ENCODE measurements around the gene HOXA2. TPM values are rescaled to one million over a fixed set of nuclear protein-coding genes. Genes with fewer than 3 reads are reported as not detected.
A peak's percentile ranks its signal among the peaks of the same experiment; 100 is the strongest.

HOXA2 gene
- total and polyA plus RNA-seq, 2 of the 8 experiments (the other 6 are each of a cell fraction or from before 2014, with no cell fraction given) = not detected

- no peak overlapping the region; the same call in 1 of the 2 replicates for H4K8ac ChIP-seq (ENCODE audit: extremely low read depth, insufficient read depth, low read length)
- FAIRE-seq = no peak
- H3K23ac ChIP-seq (ENCODE audit: insufficient read length) = no peak overlapping the region
- no peak overlapping the region for H3K18ac ChIP-seq (ENCODE audit: extremely low read depth, low read length)
- H2BK20ac ChIP-seq (ENCODE audit: low read length) = no peak overlapping the region
- peaks cover 9% of the 10 kb centered on the region for H3K23me2 ChIP-seq (ENCODE audit: low read depth, low read length)
- no peak overlapping the region for H3K4ac ChIP-seq (replicated peaks; ENCODE audit: insufficient read length, low read depth, low read length)
- no peak overlapping the region for H2BK12ac ChIP-seq (ENCODE audit: low read depth, low read length)
- no peaks in the 10 kb centered on the region for H3K79me1 ChIP-seq (ENCODE audit: low read depth, low read length)
- no peak overlapping the region for H3K27ac ChIP-seq (ENCODE audit: low read depth, low read length)
- WGBS, 2 experiments (ENCODE audit: extremely low coverage in 1 of 2, insufficient coverage in 1 of 2, insufficient read length in 1 of 2, insufficient replicate concordance in 2 of 2, low coverage in 1 of 2, low lambda C conversion rate in 2 of 2, missing lambda C conversion rate in 1 of 2) = 14% methylated on average over 13 of the region's 30 CpGs; no CpG with 5 or more reads in 1 of the 2 experiments
- H2BK15ac ChIP-seq (ENCODE audit: low read length) = no peak overlapping the region
- peaks cover 0 to 3% of the 10 kb centered on the region in 2 experiments; a peak in 1 of 4 replicates for H3K9me3 ChIP-seq (ENCODE audit: insufficient read depth in 2 of 2, low read depth in 1 of 2, low read length in 1 of 2)
- POLR2A ChIA-PET (ENCODE audit: partially characterized antibody) = no interaction called here
- no peaks in the 10 kb centered on the region for H3K79me2 ChIP-seq (ENCODE audit: control insufficient read depth in 1 of 2, insufficient read depth in 2 of 2, low read length in 2 of 2)
- H4K91ac ChIP-seq (replicated peaks; ENCODE audit: insufficient read length, low read length) = no peak overlapping the region
- H3K56ac ChIP-seq (replicated peaks; ENCODE audit: insufficient read length, low read depth, low read length) = no peak overlapping the region
- no peak overlapping the region for H3K14ac ChIP-seq (ENCODE audit: insufficient read length)
- peak overlapping the region in 1 of 4 experiments; percentile 59; a peak in 2 of 8 replicates for H3K4me3 ChIP-seq (ENCODE audit: extremely low read depth in 1 of 4, insufficient read depth in 2 of 4, low read depth in 3 of 4, low read length in 4 of 4)
- H3K9ac ChIP-seq (replicated peaks in 1 of 4; ENCODE audit: extremely low read depth in 1 of 4, low read depth in 3 of 4, low read length in 3 of 4) = no peak overlapping the region
- peaks cover 19 to 25% of the 10 kb centered on the region in 2 experiments for H4K20me1 ChIP-seq (replicated peaks in 1 of 2; ENCODE audit: control insufficient read depth in 1 of 2, insufficient read depth in 2 of 2, low read length in 2 of 2)
- peaks cover 0 to 6% (median 0%) of the 10 kb centered on the region in 4 experiments; a peak in 1 of 8 replicates for H3K36me3 ChIP-seq (ENCODE audit: control insufficient read depth in 2 of 4, insufficient read depth in 4 of 4, low read length in 3 of 4)
- peaks cover 97 to 100% (median 99%) of the 10 kb centered on the region in 4 experiments for H3K27me3 ChIP-seq (replicated peaks in 1 of 4; ENCODE audit: control insufficient read depth in 3 of 4, extremely low read depth in 1 of 4, insufficient read depth in 3 of 4, low read length in 3 of 4)
- H2BK120ac ChIP-seq (replicated peaks; ENCODE audit: low read depth, low read length) = no peak overlapping the region
- CTCF ChIA-PET (ENCODE audit: partially characterized antibody) = interaction anchor here (0.6 to 12.5 kb wide), 24 partner anchors 8 to 870 kb away, joined by 3 to 123 read pairs (median 10); partner anchors contain the start of genes HOXA1, HOXA3 and HOXA7
- H2AK5ac ChIP-seq (ENCODE audit: low read depth, low read length) = no peak overlapping the region
- H4K5ac ChIP-seq (ENCODE audit: insufficient read length, low read depth, low read length) = no peak overlapping the region
- peak in 1 of 2 experiments; percentile 55 for DNase-seq (ENCODE audit: low read depth in 1 of 2, low spot score in 2 of 2)
- H2AFZ ChIP-seq (ENCODE audit: low read length) = no peak overlapping the region
- H2BK5ac ChIP-seq (ENCODE audit: low read depth, low read length) = no peak overlapping the region
- H3K4me1 ChIP-seq (replicated peaks in 1 of 4; ENCODE audit: control insufficient read depth in 3 of 4, insufficient read depth in 4 of 4, low read length in 3 of 4) = peaks cover 0 to 6% (median 3%) of the 10 kb centered on the region in 4 experiments; a peak in 4 of 7 replicates
- peak overlapping the region; percentile 70; a peak in 2 of 4 replicates for H3K4me2 ChIP-seq (ENCODE audit: insufficient read depth in 1 of 2, low read depth in 2 of 2, low read length in 2 of 2)
- TF ChIP-seq CHD2 (IDR thresholded peaks at IDR 0.05; ENCODE audit: low read length) = no peak
- no peak for TF ChIP-seq POLR2AphosphoS5 (IDR thresholded peaks at IDR 0.05; ENCODE audit: low read depth, low read length)
- TF ChIP-seq HDAC2 (IDR thresholded peaks at IDR 0.05; ENCODE audit: borderline replicate concordance in 1 of 2, low read depth in 2 of 2, low read length in 2 of 2) = no peak
Observed at GRCh38 chr7:27141923-27142579, 39.6 kb upstream of the HOXA2 start.
